Liver (tissue), 9 donors: Measurements from ENCODE around the gene NAE1. TPM values are rescaled to one million over a fixed set of nuclear protein-coding genes. Genes with fewer than 3 reads are reported as not detected.

Experiments used
- DNase-seq: peaks from one replicate; pipeline ENCODE4 v3.0.0-alpha.2; 2017; ENCODE audit warnings: low spot score
- H3K27ac ChIP-seq, 2 donors: one replicate each; pipeline ENCODE4 v1.7.0; 2013; ENCODE audit warnings: inconsistent platforms in 2 of 2, low read length in 2 of 2, control low read depth in 1 of 2, low read depth in 1 of 2, mild to moderate bottlenecking in 1 of 2
- H3K27me3 ChIP-seq, 4 donors: one replicate each; pipeline versions ENCODE4 v1.6.1 to v1.7.0; 2013; ENCODE audit warnings: low read length in 3 of 4, inconsistent platforms in 1 of 4, mild to moderate bottlenecking in 1 of 4, moderate library complexity in 1 of 4; ENCODE audit not compliant: control insufficient read depth in 4 of 4, insufficient read depth in 4 of 4
- H3K36me3 ChIP-seq, 4 donors: one replicate each; pipeline versions ENCODE4 v1.6.1 to v1.7.0; 2013; ENCODE audit warnings: low read length in 3 of 4, mild to moderate bottlenecking in 3 of 4, low read depth in 1 of 4, moderate library complexity in 1 of 4; ENCODE audit not compliant: control insufficient read depth in 4 of 4, insufficient read depth in 3 of 4
- H3K4me1 ChIP-seq, 4 donors: one replicate each; pipeline versions ENCODE4 v1.6.1 to v1.7.0; 2013; ENCODE audit warnings: low read length in 3 of 4, mild to moderate bottlenecking in 3 of 4, moderate library complexity in 1 of 4; ENCODE audit not compliant: control insufficient read depth in 4 of 4, insufficient read depth in 4 of 4
- H3K4me3 ChIP-seq, 3 donors: one replicate each; pipeline versions ENCODE4 v1.6.1 to v1.7.0; 2013; ENCODE audit warnings: low read length in 3 of 3, control low read depth in 1 of 3, low read depth in 1 of 3, mild to moderate bottlenecking in 1 of 3
- H3K9ac ChIP-seq, 2 donors: one replicate each; pipeline ENCODE4 v1.7.0; 2013; ENCODE audit warnings: low read length in 2 of 2, mild to moderate bottlenecking in 2 of 2, moderate library complexity in 2 of 2, control low read depth in 1 of 2, low read depth in 1 of 2
- H3K9me3 ChIP-seq, 4 donors: one replicate each; pipeline versions ENCODE4 v1.6.1 to v1.7.0; 2013; ENCODE audit warnings: low read length in 3 of 4; ENCODE audit not compliant: control insufficient read depth in 4 of 4
- ATF3 ChIP-seq: IDR thresholded peaks from 2 replicates; pipeline ENCODE4 v1.6.1; 2016; ENCODE audit warnings: antibody characterized with exemption
- CTCF ChIP-seq: fragments of 150-350 bp; IDR thresholded peaks from 2 replicates; pipeline ENCODE4 v1.5.1; 2017; ENCODE audit warnings: improper control_type of control experiment, low read depth, low read length; ENCODE audit not compliant: missing input control
- EGR1 ChIP-seq, 2 donors: IDR thresholded peaks; 2 replicates each; pipeline ENCODE4 v1.6.1; 2016 to 2018; ENCODE audit warnings: antibody characterized with exemption in 2 of 2, low read depth in 2 of 2
- FOXA1 ChIP-seq: IDR thresholded peaks from 2 replicates; pipeline ENCODE4 v1.6.1; 2016; ENCODE audit warnings: antibody characterized with exemption
- FOXA2 ChIP-seq: IDR thresholded peaks from 2 replicates; pipeline ENCODE4 v1.6.1; 2016; ENCODE audit warnings: antibody characterized with exemption
- GABPA ChIP-seq, 2 donors: IDR thresholded peaks in 1 of 2; conservative IDR thresholded peaks in 1 of 2; 2 replicates each; pipeline ENCODE4 v1.6.1; 2016; ENCODE audit warnings: antibody characterized with exemption in 2 of 2, mild to moderate bottlenecking in 1 of 2, moderate library complexity in 1 of 2
- HNF4A ChIP-seq, 2 donors: conservative IDR thresholded peaks; 2 replicates each; pipeline ENCODE4 v1.6.1; 2016; ENCODE audit warnings: antibody characterized with exemption in 2 of 2, mild to moderate bottlenecking in 2 of 2
- HNF4G ChIP-seq: IDR thresholded peaks from 2 replicates; pipeline ENCODE4 v1.6.1; 2016; ENCODE audit warnings: antibody characterized with exemption
- JUND ChIP-seq, 2 donors: IDR thresholded peaks; 2 replicates each; pipeline ENCODE4 v1.6.1; 2016; ENCODE audit warnings: antibody characterized with exemption in 2 of 2
- MAX ChIP-seq: IDR thresholded peaks from 2 replicates; pipeline ENCODE4 v1.6.1; 2016; ENCODE audit warnings: antibody characterized with exemption
- NR2F2 ChIP-seq: IDR thresholded peaks from 2 replicates; pipeline ENCODE4 v1.6.1; 2016; ENCODE audit warnings: antibody characterized with exemption
- RAD21 ChIP-seq, 2 donors: IDR thresholded peaks; 2 replicates each; pipeline ENCODE4 v1.6.1; 2016; ENCODE audit warnings: antibody characterized with exemption in 2 of 2, mild to moderate bottlenecking in 2 of 2
- REST ChIP-seq: IDR thresholded peaks from 2 replicates; pipeline ENCODE4 v1.6.1; 2016; ENCODE audit warnings: antibody characterized with exemption, mild to moderate bottlenecking
- RXRA ChIP-seq, 2 donors: IDR thresholded peaks; 2 replicates each; pipeline ENCODE4 v1.6.1; 2017 to 2018; ENCODE audit warnings: antibody characterized with exemption in 2 of 2, mild to moderate bottlenecking in 1 of 2
- SP1 ChIP-seq: IDR thresholded peaks from 2 replicates; pipeline ENCODE4 v1.6.1; 2018; ENCODE audit warnings: antibody characterized with exemption, mild to moderate bottlenecking
- TAF1 ChIP-seq: conservative IDR thresholded peaks from 2 replicates; pipeline ENCODE4 v1.6.1; 2016; ENCODE audit warnings: antibody characterized with exemption, mild to moderate bottlenecking
- YY1 ChIP-seq: IDR thresholded peaks from 2 replicates; pipeline ENCODE4 v1.6.1; 2016; ENCODE audit warnings: antibody characterized with exemption, mild to moderate bottlenecking
- WGBS: extraction: QIAGEN DNeasy Blood & Tissue Kit; methylation state at CpG from one replicate; pipeline ENCODE4 v1.1.7; 2013; 5-methylcytosine and 5-hydroxymethylcytosine counted together
- polyA plus RNA-seq, 2 donors: library from polyadenylated mRNA; stranded (reverse) in 1 of 2; unstranded in 1 of 2; fragments of 200-250 nt in 1 of 2; fragments of >200 nt in 1 of 2; fragmentation: Nextera tagmentation in 1 of 2; extraction: Ambion mirVana in 1 of 2; gene quantifications; one replicate each; pipeline versions ENCODE4 v1.2.1 to v1.2.3, GENCODE V29; 2013 to 2015
- total RNA-seq, 2 donors: library from RNA; depleted of rRNA; stranded (reverse); fragments of >200 nt; gene quantifications; one replicate each; pipeline ENCODE4 v1.2.3, GENCODE V29; 2014
- donor health status: healthy.
- donor health status: healthy.
- donor health status: healthy.
- donor health status: healthy.
- donor health status: healthy.

The NAE1 gene
- total and polyA plus RNA-seq, 4 donors = 12.3 to 26.4 (median 23.9) TPM

- Histone ChIP-seq H3K4me1 (no peaks in the 10 kb centered on the region), H3K27me3 (no peaks in the 10 kb centered on the region), H3K36me3 (no peaks in the 10 kb centered on the region), H3K9me3 (no peaks in the 10 kb centered on the region), H3K4me3 (no peak overlapping the region), H3K9ac (no peak overlapping the region), H3K27ac (no peak overlapping the region)
- WGBS = 98% methylated on average over 2 of the region's 2 CpGs
- no peak for DNase-seq
- no peak for TF ChIP-seq FOXA2
- TF ChIP-seq RAD21 (IDR thresholded peaks at IDR 0.05) = no peak
- no peak for TF ChIP-seq JUND (IDR thresholded peaks at IDR 0.05)
- no peak for TF ChIP-seq YY1
- TF ChIP-seq EGR1 (IDR thresholded peaks at IDR 0.05; ENCODE audit: low read depth in 2 of 2) = no peak
- no peak for TF ChIP-seq FOXA1
- TF ChIP-seq REST = no peak
- no peak for TF ChIP-seq GABPA (IDR thresholded peaks at IDR 0.05 in 1 of 2, conservative IDR thresholded peaks at IDR 0.05 in 1 of 2)
- TF ChIP-seq ATF3 = no peak
- no peak for TF ChIP-seq TAF1
- TF ChIP-seq HNF4A (conservative IDR thresholded peaks at IDR 0.05) = no peak
- no peak for TF ChIP-seq CTCF
- no peak for TF ChIP-seq SP1
- no peak for TF ChIP-seq MAX
- no peak for TF ChIP-seq NR2F2
These were observed 26.0 kb upstream of the NAE1 start for GRCh38 chr16:66856801-66857200.

- no peaks in the 10 kb centered on the region for H3K36me3 ChIP-seq
- whole genome bisulfite sequencing = 91% methylated on average over 6 of the region's 6 CpGs
- no peaks in the 10 kb centered on the region for H3K9me3 ChIP-seq
- H3K4me3 ChIP-seq = no peak overlapping the region
- no peak for DNase-seq
- H3K4me1 ChIP-seq = no peaks in the 10 kb centered on the region
- H3K27ac ChIP-seq = no peak overlapping the region
- no peak overlapping the region for H3K9ac ChIP-seq
- TF ChIP-seq CTCF (no peak), RXRA (IDR thresholded peaks at IDR 0.05) (no peak), HNF4G (no peak), REST (no peak), RAD21 (IDR thresholded peaks at IDR 0.05) (no peak), EGR1 (IDR thresholded peaks at IDR 0.05; ENCODE audit: low read depth in 2 of 2) (no peak), SP1 (no peak)
- no peaks in the 10 kb centered on the region for H3K27me3 ChIP-seq
These were observed 25.5 kb upstream of the NAE1 start for GRCh38 chr16:66856184-66856730.
